GM23338 (cell line): ENCODE measurements around the gene UMODL1. TPM values are rescaled to one million over a fixed set of nuclear protein-coding genes. Genes with fewer than 3 reads are reported as not detected.

Source experiments
- ATAC-seq: fragments of 200-7000 bp; cut with Tn5 transposase; 3 replicates; pipeline ENCODE4 v1.9.1; 2020
- DNase-seq: peaks from one replicate; pipeline ENCODE4 v3.0.0-alpha.2; 2015; ENCODE audit warnings: low spot score
- H2AFZ ChIP-seq: fragments of 200-600 bp; sonication (generic); 2 replicates; pipeline ENCODE4 v1.8.0; 2016; ENCODE audit warnings: antibody characterized with exemption, mild to moderate bottlenecking, moderate library complexity
- H3F3A ChIP-seq: fragments of 200-600 bp; sonication (generic); replicated peaks from 2 replicates; pipeline ENCODE4 v1.8.0; 2017; ENCODE audit warnings: antibody characterized with exemption, mixed run types, low read depth
- H3K27ac ChIP-seq: fragments of 200-600 bp; sonication (generic); 2 replicates; pipeline ENCODE4 v1.6.1; 2016; ENCODE audit warnings: low read depth
- H3K27me3 ChIP-seq: fragments of 200-600 bp; sonication (generic); 2 replicates; pipeline ENCODE4 v1.8.0; 2016; ENCODE audit warnings: mild to moderate bottlenecking, mixed run types, moderate library complexity; ENCODE audit not compliant: insufficient read depth
- H3K36me3 ChIP-seq: fragments of 200-600 bp; sonication (generic); 2 replicates; pipeline ENCODE4 v1.8.0; 2016; ENCODE audit warnings: mild to moderate bottlenecking; ENCODE audit not compliant: insufficient read depth
- H3K4me1 ChIP-seq: fragments of 200-600 bp; sonication (generic); 2 replicates; pipeline ENCODE4 v1.8.0; 2016; ENCODE audit warnings: mild to moderate bottlenecking, moderate library complexity; ENCODE audit not compliant: insufficient read depth
- H3K4me2 ChIP-seq: fragments of 200-600 bp; sonication (generic); 2 replicates; pipeline ENCODE4 v1.7.1; 2017; ENCODE audit warnings: mixed run types
- H3K4me3 ChIP-seq: fragments of 200-600 bp; sonication (generic); 2 replicates; pipeline ENCODE4 v1.6.1; 2016; ENCODE audit warnings: mixed run types
- H3K79me2 ChIP-seq: fragments of 200-600 bp; sonication (generic); replicated peaks from 2 replicates; pipeline ENCODE4 v1.8.0; 2017; ENCODE audit warnings: mild to moderate bottlenecking; ENCODE audit not compliant: insufficient read depth
- H3K9me2 ChIP-seq: fragments of 200-600 bp; sonication (generic); 2 replicates; pipeline ENCODE4 v1.8.0; 2017; ENCODE audit not compliant: insufficient read depth
- H4K20me1 ChIP-seq: fragments of 200-600 bp; sonication (generic); replicated peaks from 2 replicates; pipeline ENCODE4 v1.8.0; 2017; ENCODE audit warnings: mild to moderate bottlenecking; ENCODE audit not compliant: insufficient read depth
- H3K27ac Mint-ChIP-seq: 2 replicates; pipeline ENCODE4 v1.8.0; 2020; ENCODE audit warnings: inconsistent platforms, mild to moderate bottlenecking, moderate library complexity, mixed read lengths
- H3K27me3 Mint-ChIP-seq: 3 replicates; pipeline ENCODE4 v1.8.0; 2022; ENCODE audit warnings: low read depth, mild to moderate bottlenecking, moderate library complexity, mixed read lengths, inconsistent platforms; ENCODE audit not compliant: insufficient read depth, poor library complexity
- H3K36me3 Mint-ChIP-seq: 3 replicates; pipeline ENCODE4 v1.8.0; 2021; ENCODE audit warnings: low read depth, mild to moderate bottlenecking, inconsistent platforms, moderate library complexity, mixed read lengths
- H3K4me1 Mint-ChIP-seq: 3 replicates; pipeline ENCODE4 v1.8.0; 2020; ENCODE audit warnings: mild to moderate bottlenecking, inconsistent platforms, mixed read lengths
- H3K4me3 Mint-ChIP-seq: 3 replicates; pipeline ENCODE4 v1.8.0; 2021; ENCODE audit warnings: moderate library complexity, mild to moderate bottlenecking, inconsistent platforms, mixed read lengths
- H3K9me3 Mint-ChIP-seq: 3 replicates; pipeline ENCODE4 v1.8.0; 2020; ENCODE audit warnings: moderate library complexity, mild to moderate bottlenecking, inconsistent platforms, mixed read lengths
- CREB1 ChIP-seq: fragments of 250-450 bp; sonication (Bioruptor Pico); IDR thresholded peaks from 2 replicates; pipeline ENCODE4 v1.5.0; 2020; ENCODE audit warnings: low read depth, mild to moderate bottlenecking, moderate library complexity
- CTCF ChIP-seq, 2 experiments: fragments of 200-600 bp in 1 of 2; sonication (generic) in 1 of 2; conservative IDR thresholded peaks; 2 replicates each; pipeline versions ENCODE4 v1.5.1 to v1.6.1; 2016 to 2017; ENCODE audit warnings: antibody characterized with exemption in 2 of 2, low read depth in 2 of 2, mild to moderate bottlenecking in 2 of 2, moderate library complexity in 1 of 2
- EZH2phosphoT487 ChIP-seq: fragments of 200-600 bp; sonication (generic); IDR thresholded peaks from one replicate; pipeline ENCODE4 v1.8.1; 2018; ENCODE audit warnings: antibody characterized with exemption; ENCODE audit not compliant: unreplicated experiment
- NANOG ChIP-seq: IDR thresholded peaks from 2 replicates; pipeline ENCODE4 v1.6.1; 2016; ENCODE audit warnings: antibody characterized with exemption, borderline replicate concordance
- POLR2AphosphoS5 ChIP-seq: IDR thresholded peaks from 2 replicates; pipeline ENCODE4 v1.6.1; 2016; ENCODE audit warnings: antibody characterized with exemption, low read depth
- STAT1 ChIP-seq: IDR thresholded peaks from one replicate; pipeline ENCODE4 v1.6.1; 2016; ENCODE audit warnings: antibody characterized with exemption; ENCODE audit not compliant: unreplicated experiment
- ZNF331 ChIP-seq: fragments of 250-450 bp; sonication (Bioruptor Pico); IDR thresholded peaks from 2 replicates; pipeline ENCODE4 v1.5.0; 2020; ENCODE audit warnings: low read depth, mild to moderate bottlenecking, moderate library complexity
- ZNF462 ChIP-seq: fragments of 250-450 bp; sonication (Bioruptor Pico); IDR thresholded peaks from 2 replicates; pipeline ENCODE4 v1.5.0; 2020; ENCODE audit warnings: mild to moderate bottlenecking, moderate library complexity
- polyA plus RNA-seq: library from polyadenylated mRNA; unstranded; fragments of >200 nt; fragmentation: Nextera tagmentation; extraction: Ambion mirVana; gene quantifications from 2 replicates; pipeline ENCODE4 v1.2.1, GENCODE V29; 2016
- total RNA-seq: library from RNA; depleted of rRNA; stranded (reverse); fragments of >200 nt; shearing (Covaris generic); gene quantifications from 2 replicates; pipeline ENCODE4 v1.2.3, GENCODE V29; 2014

UMODL1 gene
- total and polyA plus RNA-seq, 2 experiments from 2014 or later: not detected

GRCh38 chr21:42095581-42095980 is 24.5 kb downstream of the UMODL1 start (continued):
- TF ChIP-seq EZH2phosphoT487: no peak
- TF ChIP-seq STAT1: no peak
- no peak for TF ChIP-seq ZNF331 (CRISPR knock-in tag)
- no peak for TF ChIP-seq ZNF462 (CRISPR knock-in tag)

- no peak for ATAC-seq
- no peaks in the 10 kb centered on the region for H3K27me3 ChIP-seq
- TF ChIP-seq POLR2AphosphoS5: no peak
- TF ChIP-seq CTCF (conservative IDR thresholded peaks at IDR 0.05; ENCODE audit: low read depth in 2 of 2): no peak
- TF ChIP-seq ZNF462 (CRISPR knock-in tag): no peak
- no peak for TF ChIP-seq ZNF331 (CRISPR knock-in tag)
- no peak for TF ChIP-seq EZH2phosphoT487
- TF ChIP-seq NANOG: no peak
- no peak for TF ChIP-seq STAT1
- no peak for TF ChIP-seq CREB1 (CRISPR knock-in tag)
Observed at GRCh38 chr21:42096566-42096965, 25.4 kb downstream of the UMODL1 start.

More at GRCh38 chr21:42096566-42096965, 25.4 kb downstream of the UMODL1 start:
- Mint-ChIP-seq H3K4me3 (no peak overlapping the region), H3K27me3 (peaks cover 12% of the 10 kb centered on the region), H3K4me1 (peaks cover 11% of the 10 kb centered on the region), H3K27ac (no peak overlapping the region), H3K36me3 (peaks cover 11% of the 10 kb centered on the region; the same call in 2 of the 3 replicates), H3K9me3 (peaks cover 16% of the 10 kb centered on the region)
- Histone ChIP-seq H3K27ac (no peak overlapping the region), H3F3A (no peaks in the 10 kb centered on the region), H3K4me1 (peaks cover 7% of the 10 kb centered on the region; the same call in 1 of the 2 replicates), H2AFZ (no peak overlapping the region), H3K9me2 (no peaks in the 10 kb centered on the region), H3K36me3 (no peaks in the 10 kb centered on the region), H3K79me2 (no peaks in the 10 kb centered on the region), H3K4me2 (no peak overlapping the region), H4K20me1 (no peaks in the 10 kb centered on the region), H3K4me3 (no peak overlapping the region)
- no peak for DNase-seq
